Nucleus accumbens (tissue), 56 donors: ENCODE data around the gene ENSA.
A peak's percentile ranks its signal among the peaks of the same experiment; 100 is the strongest.
"Not testable (repeated sequence)": the region's sequence is repeated elsewhere in the genome, so short reads cannot be mapped to it uniquely, and the experiment has no call there.

Source experiments
- DNase-seq, 56 donors: peaks; one replicate each; lab custom pipeline; 2025; lab: John Stamatoyannopoulos, UW

The ENSA gene

GRCh38 chr1:150622303-150622975 is 7.0 kb downstream of the ENSA start:
- no peak for DNase-seq

GRCh38 chr1:150621497-150622302 is 7.7 kb downstream of the ENSA start:
- peak in 10 of 56 donors; percentile 4 to 39 (median 7) for DNase-seq

GRCh38 chr1:150620919-150621318 is 8.5 kb downstream of the ENSA start:
- no peak for DNase-seq

GRCh38 chr1:150619576-150620509 is 9.6 kb downstream of the ENSA start:
- no peak for DNase-seq

GRCh38 chr1:150615346-150616201 is 13.8 kb downstream of the ENSA start:
- DNase-seq: no peak

- DNase-seq: no peak
Observed at GRCh38 chr1:150613061-150613920, 16.1 kb downstream of the ENSA start.

- DNase-seq: no peak
Observed at GRCh38 chr1:150612014-150612345, 17.4 kb downstream of the ENSA start.

GRCh38 chr1:150610576-150610975 is 18.8 kb downstream of the ENSA start:
- DNase-seq: no peak

- DNase-seq: no peak
Observed at GRCh38 chr1:150609732-150610131, 19.7 kb downstream of the ENSA start.

- no peak for DNase-seq
Observed at GRCh38 chr1:150606463-150607142, 22.8 kb downstream of the ENSA start.

GRCh38 chr1:150605451-150605731 is 24.0 kb downstream of the ENSA start:
- DNase-seq: not testable (repeated sequence)

GRCh38 chr1:150604226-150604588 is 25.2 kb downstream of the ENSA start:
- DNase-seq: no peak

GRCh38 chr1:150603711-150604110 is 25.7 kb downstream of the ENSA start:
- no peak for DNase-seq

GRCh38 chr1:150602372-150602771 is 27.0 kb downstream of the ENSA start:
- not testable (repeated sequence) for DNase-seq

- DNase-seq: no peak
Observed at GRCh38 chr1:150601540-150601939, 27.9 kb downstream of the ENSA start.

GRCh38 chr1:150598346-150598745 is 31.1 kb downstream of the ENSA start:
- not testable (repeated sequence) for DNase-seq

- no peak for DNase-seq
Observed at GRCh38 chr1:150596976-150597375, 32.4 kb downstream of the ENSA start.

GRCh38 chr1:150596095-150596892 is 33.1 kb downstream of the ENSA start:
- no peak for DNase-seq
